ENCODE data around the gene GLRA2.

Gene GLRA2

DNA sequence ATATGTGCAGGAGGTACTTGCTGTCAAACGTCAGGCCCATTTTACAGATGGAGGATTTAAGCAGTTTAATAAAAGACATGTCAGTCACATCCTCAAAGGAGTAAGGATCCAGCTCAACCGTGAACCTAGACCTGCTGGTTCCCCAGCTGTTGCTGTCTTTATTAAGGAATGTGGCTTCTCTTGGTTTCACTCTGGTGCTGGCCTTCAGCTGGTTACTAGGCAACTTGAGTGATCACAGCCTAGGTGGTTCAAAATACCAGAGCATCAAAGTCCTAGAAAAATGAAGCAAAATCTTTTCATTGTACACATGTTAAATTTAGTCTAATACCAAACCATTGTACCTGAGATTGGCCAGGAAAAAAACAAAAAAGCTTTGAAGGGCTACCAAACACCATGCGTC lies 32.7 kb upstream of the GLRA2 start:
- Histone ChIP-seq H3K27me3 (replicated peaks; ENCODE audit: insufficient read depth, low read length) (no peaks in the 10 kb centered on the region), H3K9me2 (replicated peaks; ENCODE audit: insufficient read depth, low read length) (no peaks in the 10 kb centered on the region), H3K36me3 (replicated peaks; ENCODE audit: insufficient read depth, low read length) (no peaks in the 10 kb centered on the region), H3F3A (ENCODE audit: insufficient read depth, low read length) (0 out of 2 replicates have a peak, but pooled peaks cover 3% of the 10 kb centered on the region), H2AFZ (ENCODE audit: low read length) (peak overlapping the region; percentile 61), H3K4me3 (ENCODE audit: low read length) (peak overlapping the region; percentile 45), H3K9ac (ENCODE audit: low read length) (peak overlapping the region; percentile 35), H4K20me1 (ENCODE audit: insufficient read depth, low read length) (no peaks in the 10 kb centered on the region), H3K9me3 (replicated peaks; ENCODE audit: insufficient read depth, low read length) (no peaks in the 10 kb centered on the region), H3K4me1 (ENCODE audit: low read length) (peaks cover 7% of the 10 kb centered on the region; the same call in 1 of the 2 replicates), H3K27ac (ENCODE audit: low read length) (peak overlapping the region; percentile 63; the same call in 1 of the 2 replicates), H3K79me2 (ENCODE audit: low read length) (no peaks in the 10 kb centered on the region), H3K4me2 (ENCODE audit: low read depth, low read length) (peak overlapping the region; percentile 60)
- TF ChIP-seq EZH2phosphoT487 (IDR thresholded peaks at IDR 0.05; ENCODE audit: low read length), result no peak
- TF ChIP-seq EZH2 (optimal IDR thresholded peaks at IDR 0.05; ENCODE audit: low read depth, low read length), result no peak
- DNase-seq, result peak; percentile 46

DNA sequence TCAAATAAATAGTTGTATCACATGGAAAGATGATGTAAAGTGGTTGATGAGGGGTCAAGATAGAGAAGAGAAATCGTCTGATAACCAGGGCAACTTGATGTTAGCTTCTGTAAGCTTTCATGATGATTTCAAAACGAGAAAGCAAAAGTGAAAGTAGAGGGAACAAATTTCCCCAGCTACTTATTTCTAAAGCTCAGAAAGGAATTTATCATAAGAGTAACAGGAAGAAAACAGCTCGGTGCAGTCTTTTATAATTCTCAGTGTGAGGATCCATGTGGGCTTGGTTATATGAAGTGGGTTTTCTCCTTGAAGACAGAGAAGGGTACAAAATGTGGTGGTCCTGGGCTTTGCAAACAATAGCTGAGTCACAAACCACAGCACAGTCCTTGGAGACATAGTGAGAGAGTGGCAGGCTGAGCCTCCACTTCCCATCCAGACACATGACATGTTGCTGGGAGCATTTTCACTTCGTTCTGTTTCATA lies 32.1 kb upstream of the GLRA2 start:
- peak overlapping the region; percentile 45 for H3K4me3 ChIP-seq (ENCODE audit: low read length)
- peak overlapping the region; percentile 61 for H2AFZ ChIP-seq (ENCODE audit: low read length)
- peak overlapping the region; percentile 60 for H3K4me2 ChIP-seq (ENCODE audit: low read depth, low read length)
- H3K9me3 ChIP-seq (replicated peaks; ENCODE audit: insufficient read depth, low read length), result no peaks in the 10 kb centered on the region
- no peaks in the 10 kb centered on the region for H4K20me1 ChIP-seq (ENCODE audit: insufficient read depth, low read length)
- H3K27me3 ChIP-seq (replicated peaks; ENCODE audit: insufficient read depth, low read length), result no peaks in the 10 kb centered on the region
- 0 out of 2 replicates have a peak, but pooled peaks cover 3% of the 10 kb centered on the region for H3F3A ChIP-seq (ENCODE audit: insufficient read depth, low read length)
- peak overlapping the region; percentile 35 for H3K9ac ChIP-seq (ENCODE audit: low read length)
- DNase-seq, result peak; percentile 56
- no peaks in the 10 kb centered on the region for H3K9me2 ChIP-seq (replicated peaks; ENCODE audit: insufficient read depth, low read length)
- peaks cover 7% of the 10 kb centered on the region; the same call in 1 of the 2 replicates for H3K4me1 ChIP-seq (ENCODE audit: low read length)
- TF ChIP-seq EZH2 (optimal IDR thresholded peaks at IDR 0.05; ENCODE audit: low read depth, low read length), result no peak
- no peaks in the 10 kb centered on the region for H3K79me2 ChIP-seq (ENCODE audit: low read length)
- no peaks in the 10 kb centered on the region for H3K36me3 ChIP-seq (replicated peaks; ENCODE audit: insufficient read depth, low read length)
- peak overlapping the region; percentile 63; the same call in 1 of the 2 replicates for H3K27ac ChIP-seq (ENCODE audit: low read length)

DNA sequence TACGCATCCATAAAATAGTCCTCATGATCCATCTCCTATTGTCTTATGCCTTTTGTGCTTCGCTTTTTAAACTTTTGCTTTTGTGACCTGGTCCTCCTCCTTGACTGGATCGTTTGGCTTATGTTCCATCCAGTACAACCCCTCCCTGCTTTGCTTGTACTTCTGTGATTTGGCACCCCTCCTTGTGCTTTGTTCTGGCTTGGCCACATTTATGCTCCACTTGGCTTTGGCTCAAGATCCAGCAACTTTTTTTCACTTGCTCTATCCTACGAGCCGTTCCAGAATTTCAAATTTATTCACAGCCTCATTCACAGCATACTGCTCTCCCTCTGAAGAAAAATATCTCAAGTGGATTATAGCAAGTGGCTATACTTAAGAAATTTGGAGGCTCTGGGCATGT lies 28.0 kb upstream of the GLRA2 start:
- Histone ChIP-seq H3K4me1 (ENCODE audit: low read length) (peaks cover 4% of the 10 kb centered on the region; the same call in 1 of the 2 replicates), H3K27ac (ENCODE audit: low read length) (no peak overlapping the region), H3K4me3 (ENCODE audit: low read length) (no peak overlapping the region), H3K79me2 (ENCODE audit: low read length) (no peaks in the 10 kb centered on the region), H4K20me1 (ENCODE audit: insufficient read depth, low read length) (no peaks in the 10 kb centered on the region), H3K9ac (ENCODE audit: low read length) (no peak overlapping the region), H3K36me3 (replicated peaks; ENCODE audit: insufficient read depth, low read length) (no peaks in the 10 kb centered on the region), H3K27me3 (replicated peaks; ENCODE audit: insufficient read depth, low read length) (no peaks in the 10 kb centered on the region), H3F3A (ENCODE audit: insufficient read depth, low read length) (0 out of 2 replicates have a peak, but pooled peaks cover 3% of the 10 kb centered on the region), H2AFZ (ENCODE audit: low read length) (no peak overlapping the region), H3K9me3 (replicated peaks; ENCODE audit: insufficient read depth, low read length) (no peaks in the 10 kb centered on the region), H3K4me2 (ENCODE audit: low read depth, low read length) (no peak overlapping the region), H3K9me2 (replicated peaks; ENCODE audit: insufficient read depth, low read length) (no peaks in the 10 kb centered on the region)
- DNase-seq, result no peak
- TF ChIP-seq, protein P1, sequence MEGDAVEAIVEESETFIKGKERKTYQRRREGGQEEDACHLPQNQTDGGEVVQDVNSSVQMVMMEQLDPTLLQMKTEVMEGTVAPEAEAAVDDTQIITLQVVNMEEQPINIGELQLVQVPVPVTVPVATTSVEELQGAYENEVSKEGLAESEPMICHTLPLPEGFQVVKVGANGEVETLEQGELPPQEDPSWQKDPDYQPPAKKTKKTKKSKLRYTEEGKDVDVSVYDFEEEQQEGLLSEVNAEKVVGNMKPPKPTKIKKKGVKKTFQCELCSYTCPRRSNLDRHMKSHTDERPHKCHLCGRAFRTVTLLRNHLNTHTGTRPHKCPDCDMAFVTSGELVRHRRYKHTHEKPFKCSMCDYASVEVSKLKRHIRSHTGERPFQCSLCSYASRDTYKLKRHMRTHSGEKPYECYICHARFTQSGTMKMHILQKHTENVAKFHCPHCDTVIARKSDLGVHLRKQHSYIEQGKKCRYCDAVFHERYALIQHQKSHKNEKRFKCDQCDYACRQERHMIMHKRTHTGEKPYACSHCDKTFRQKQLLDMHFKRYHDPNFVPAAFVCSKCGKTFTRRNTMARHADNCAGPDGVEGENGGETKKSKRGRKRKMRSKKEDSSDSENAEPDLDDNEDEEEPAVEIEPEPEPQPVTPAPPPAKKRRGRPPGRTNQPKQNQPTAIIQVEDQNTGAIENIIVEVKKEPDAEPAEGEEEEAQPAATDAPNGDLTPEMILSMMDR (IDR thresholded peaks at IDR 0.05; ENCODE audit: low read length), result no peak
- TF ChIP-seq EZH2phosphoT487 (IDR thresholded peaks at IDR 0.05; ENCODE audit: low read length) (no peak), EZH2 (optimal IDR thresholded peaks at IDR 0.05; ENCODE audit: low read depth, low read length) (no peak)

DNA sequence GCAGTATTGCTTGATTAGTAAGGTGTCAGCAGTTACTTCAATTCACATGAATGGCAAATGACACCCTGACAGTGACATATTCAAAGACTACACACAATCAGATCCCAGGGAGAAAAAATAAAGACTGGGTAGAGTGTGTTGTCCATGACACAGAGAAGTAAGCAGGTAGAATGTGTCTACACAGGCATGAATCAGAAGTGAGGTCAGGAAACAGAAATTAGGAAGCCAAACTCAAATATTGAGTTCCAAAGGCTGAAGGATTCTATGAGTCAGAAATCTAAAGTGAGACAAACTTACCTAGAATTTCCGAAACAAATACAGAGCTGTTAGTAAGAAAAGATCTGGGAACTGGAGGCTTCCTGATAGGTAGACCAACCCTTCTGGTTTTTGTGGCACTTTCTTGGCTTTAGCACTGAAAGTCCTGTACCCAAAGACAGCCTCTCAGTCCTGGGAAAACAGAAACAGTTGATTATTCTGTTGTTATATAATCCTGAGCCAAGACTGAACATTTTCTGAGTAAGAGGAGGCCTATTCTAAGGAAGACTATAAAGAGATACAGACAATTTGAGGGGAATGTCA lies 24.3 kb upstream of the GLRA2 start:
- Histone ChIP-seq H2AFZ (ENCODE audit: low read length) (no peak overlapping the region), H3K4me1 (ENCODE audit: low read length) (no peaks in the 10 kb centered on the region), H3K27me3 (replicated peaks; ENCODE audit: insufficient read depth, low read length) (no peaks in the 10 kb centered on the region), H4K20me1 (ENCODE audit: insufficient read depth, low read length) (no peaks in the 10 kb centered on the region), H3K36me3 (replicated peaks; ENCODE audit: insufficient read depth, low read length) (no peaks in the 10 kb centered on the region), H3K27ac (ENCODE audit: low read length) (no peak overlapping the region), H3K79me2 (ENCODE audit: low read length) (no peaks in the 10 kb centered on the region), H3K4me2 (ENCODE audit: low read depth, low read length) (no peak overlapping the region), H3K9me2 (replicated peaks; ENCODE audit: insufficient read depth, low read length) (no peaks in the 10 kb centered on the region), H3K4me3 (ENCODE audit: low read length) (no peak overlapping the region), H3K9me3 (replicated peaks; ENCODE audit: insufficient read depth, low read length) (no peaks in the 10 kb centered on the region), H3K9ac (ENCODE audit: low read length) (no peak overlapping the region), H3F3A (ENCODE audit: insufficient read depth, low read length) (no peaks in the 10 kb centered on the region)
- DNase-seq, result no peak
- TF ChIP-seq EZH2 (optimal IDR thresholded peaks at IDR 0.05; ENCODE audit: low read depth, low read length) (no peak), EZH2phosphoT487 (IDR thresholded peaks at IDR 0.05; ENCODE audit: low read length) (no peak)
- TF ChIP-seq, protein P1 (IDR thresholded peaks at IDR 0.05; ENCODE audit: low read length), result no peak
